ENCODE data around the gene SLC25A3. TPM values are rescaled to one million over a fixed set of nuclear protein-coding genes. Genes with fewer than 3 reads are reported as not detected.

Gene SLC25A3
- total and polyA plus RNA-seq, 9 of the 15 experiments (the other 6 are each of a cell fraction or from before 2014, with no cell fraction given) = 264 to 766 (median 495) TPM

GRCh38 chr12:98606359-98606988 lies 13.0 kb downstream of the SLC25A3 start:
- no TSS peak for BruUV-seq (replicated peaks)
- TF ChIP-seq EP400 (IDR thresholded peaks at IDR 0.05) (no peak), RAD21 (CRISPR knock-in tag; conservative IDR thresholded peaks at IDR 0.05 in 1 of 2, IDR thresholded peaks at IDR 0.05 in 1 of 2) (peak in 1 of 2 experiments; percentile 35; a peak in 1 of 4 replicates), NFXL1 (CRISPR knock-in tag; IDR thresholded peaks at IDR 0.05) (no peak), CTCF (IDR thresholded peaks at IDR 0.05 in 2 of 3, conservative IDR thresholded peaks at IDR 0.05 in 1 of 3; ENCODE audit: insufficient read depth in 2 of 3, low read depth in 1 of 3, low read length in 3 of 3) (peak in 1 of 3 experiments; percentile 23; a peak in 2 of 6 replicates), HMG20A (CRISPR knock-in tag; conservative IDR thresholded peaks at IDR 0.05) (no peak), KAT7 (CRISPR knock-in tag; IDR thresholded peaks at IDR 0.05; ENCODE audit: borderline replicate concordance) (no peak), TSC22D4 (tag; IDR thresholded peaks at IDR 0.05) (no peak), SMARCA4 (IDR thresholded peaks at IDR 0.05) (no peak), LCOR (CRISPR knock-in tag; IDR thresholded peaks at IDR 0.05) (no peak), BACH1 (tag; IDR thresholded peaks at IDR 0.05) (no peak), NCOR1 (IDR thresholded peaks at IDR 0.05) (no peak), ZZZ3 (IDR thresholded peaks at IDR 0.05) (no peak), CEBPB (tag; IDR thresholded peaks at IDR 0.05) (no peak), PKNOX1 (IDR thresholded peaks at IDR 0.05) (0 out of 2 replicates have a peak, but pooled peaks have one; percentile 4), NFE2L1 (tag; IDR thresholded peaks at IDR 0.05; ENCODE audit: borderline replicate concordance, low read depth) (no peak), NFE2 (IDR thresholded peaks at IDR 0.05; ENCODE audit: low read depth) (no peak)

More at GRCh38 chr12:98606359-98606988, 13.0 kb downstream of the SLC25A3 start:
- no peak overlapping the region for H2AFZ ChIP-seq (ENCODE audit: low read depth, low read length)
- no peaks in the 10 kb centered on the region for H3K9me3 ChIP-seq (replicated peaks; ENCODE audit: control insufficient read depth, insufficient read depth, low read depth, low read length)
- ChIA-PET CTCF (ENCODE audit: low intra/inter-chr PET ratio) (interaction anchor here (0.7 kb wide), 1 partner anchor 47 kb away, joined by 3 read pairs; no protein-coding TSS in a partner anchor), POLR2A (interaction anchor here (0.7 to 9.6 kb wide), 2 partner anchors 11 to 16 kb away, joined by 3 to 96 read pairs; partner anchors contain the start of gene SLC25A3)
- H3K27ac ChIP-seq (ENCODE audit: extremely low read depth, low read depth, low read length) = no peak overlapping the region
- H3K9ac ChIP-seq (ENCODE audit: insufficient read depth in 1 of 2, low read depth in 2 of 2, low read length in 2 of 2) = no peak overlapping the region
- no peak for ATAC-seq
- H3K36me3 ChIP-seq (ENCODE audit: control insufficient read depth, insufficient read depth, low read length) = peaks cover 24% of the 10 kb centered on the region
- H3K9me1 ChIP-seq (ENCODE audit: control insufficient read depth, insufficient read depth, low read length) = no peaks in the 10 kb centered on the region
- DNase-seq (ENCODE audit: extremely low read depth in 1 of 4, low spot score in 3 of 4) = no peak
- no peaks in the 10 kb centered on the region; a peak in 1 of 5 replicates for H3K4me1 ChIP-seq (replicated peaks in 1 of 2; ENCODE audit: control insufficient read depth in 2 of 2, insufficient read depth in 2 of 2, low read length in 2 of 2)
- FAIRE-seq = no peak
- H3K27me3 ChIP-seq (ENCODE audit: control insufficient read depth in 2 of 2, insufficient read depth in 2 of 2, low read length in 2 of 2) = no peaks in the 10 kb centered on the region
- no peak overlapping the region for H3K4me2 ChIP-seq (ENCODE audit: insufficient read depth, low read length)
- H3K79me2 ChIP-seq (ENCODE audit: control insufficient read depth, insufficient read depth, low read length) = no peaks in the 10 kb centered on the region
- 44% methylated on average over 2 of the region's 2 CpGs for WGBS (ENCODE audit: insufficient coverage, low coverage, missing lambda C conversion rate)
- intact Hi-C loops (cut with micrococcal nuclease) = no loop called here
- no peak overlapping the region for H3K4me3 ChIP-seq
- in situ Hi-C loops (cut with MboI) = no loop called here
- H4K20me1 ChIP-seq (replicated peaks; ENCODE audit: control insufficient read depth, insufficient read depth, low read length) = 0 out of 2 replicates have a peak, but pooled peaks cover 2% of the 10 kb centered on the region

Data from K562 (cell line).